ENCODE results near the gene GPR84.

The GPR84 gene

DNA sequence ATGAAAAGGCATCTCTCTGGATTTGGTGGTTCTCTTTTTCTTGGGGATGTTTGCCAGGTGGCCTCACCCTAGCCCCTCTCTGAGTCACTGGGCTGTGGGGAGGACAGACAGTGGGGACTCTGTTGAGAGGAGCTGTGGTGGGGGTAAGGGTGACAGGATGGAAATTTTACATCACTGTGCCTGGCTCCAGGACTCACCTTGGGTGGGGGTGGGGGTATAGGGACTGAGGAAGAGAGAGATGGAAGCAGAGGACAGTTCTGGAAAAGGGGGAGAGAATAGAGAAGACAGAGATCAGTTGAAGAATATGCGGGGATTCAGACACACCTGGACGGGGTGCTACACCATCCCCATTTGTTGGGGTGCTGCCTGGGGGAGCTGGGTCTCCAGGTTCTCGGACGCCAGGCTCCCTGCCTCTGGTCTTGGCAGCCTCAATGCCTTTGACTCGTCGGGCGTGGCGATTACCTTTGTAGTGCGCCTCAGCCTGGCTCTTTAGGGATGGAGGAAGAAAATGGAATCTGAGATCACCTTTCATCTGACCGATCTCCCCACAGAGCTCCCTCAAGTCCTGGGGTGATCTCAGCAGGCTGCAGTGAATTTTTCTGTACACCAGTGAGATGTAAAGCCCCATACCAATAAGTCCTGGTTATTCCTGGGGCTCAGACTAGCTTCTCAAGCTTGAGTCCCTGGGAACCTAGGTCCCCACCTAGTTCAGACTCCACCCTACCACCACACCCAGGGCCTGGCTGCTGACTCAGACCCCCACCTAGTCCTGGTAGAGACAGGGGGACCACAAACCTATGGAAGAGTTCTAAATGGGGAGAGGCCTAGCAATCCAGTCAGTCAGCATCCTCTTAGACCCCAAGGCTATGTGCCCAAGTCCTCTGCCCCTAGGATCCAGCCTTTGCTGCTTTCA is 9.6 kb upstream of the GPR84 start:
- no peak for DNase-seq

DNA sequence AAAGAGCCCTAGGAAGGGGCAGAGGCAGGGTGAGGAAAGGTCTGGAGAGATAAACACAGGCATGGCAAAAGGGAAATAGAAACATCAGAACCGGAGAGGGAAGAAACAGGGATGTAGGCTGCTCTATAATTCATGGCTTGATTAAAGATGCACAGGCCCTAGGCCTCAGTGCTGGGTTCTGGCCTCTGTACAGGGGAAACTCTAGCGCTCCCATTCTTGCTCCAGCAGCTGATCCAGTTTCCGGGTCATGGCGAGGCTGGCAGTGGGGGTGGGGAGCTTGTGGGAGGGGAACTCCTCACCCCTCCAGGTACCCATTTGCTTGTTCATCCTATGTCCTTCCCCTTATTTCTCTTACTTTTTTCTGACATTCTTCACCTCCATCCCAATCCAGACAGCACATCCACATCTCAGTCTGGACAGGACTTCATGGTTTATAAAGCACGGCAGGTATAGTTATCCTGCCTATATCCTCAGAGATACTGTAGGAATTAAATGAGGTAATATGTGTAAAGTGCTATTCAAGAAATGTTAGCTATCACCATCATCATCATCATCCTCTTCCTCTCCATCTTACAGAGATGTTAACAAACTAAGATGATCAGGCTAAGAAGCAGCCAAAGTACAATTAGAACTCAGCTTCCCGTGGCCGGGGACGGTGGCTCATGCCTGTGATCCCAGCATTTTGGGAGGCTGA is 8.0 kb upstream of the GPR84 start:
- DNase-seq = no peak

DNA sequence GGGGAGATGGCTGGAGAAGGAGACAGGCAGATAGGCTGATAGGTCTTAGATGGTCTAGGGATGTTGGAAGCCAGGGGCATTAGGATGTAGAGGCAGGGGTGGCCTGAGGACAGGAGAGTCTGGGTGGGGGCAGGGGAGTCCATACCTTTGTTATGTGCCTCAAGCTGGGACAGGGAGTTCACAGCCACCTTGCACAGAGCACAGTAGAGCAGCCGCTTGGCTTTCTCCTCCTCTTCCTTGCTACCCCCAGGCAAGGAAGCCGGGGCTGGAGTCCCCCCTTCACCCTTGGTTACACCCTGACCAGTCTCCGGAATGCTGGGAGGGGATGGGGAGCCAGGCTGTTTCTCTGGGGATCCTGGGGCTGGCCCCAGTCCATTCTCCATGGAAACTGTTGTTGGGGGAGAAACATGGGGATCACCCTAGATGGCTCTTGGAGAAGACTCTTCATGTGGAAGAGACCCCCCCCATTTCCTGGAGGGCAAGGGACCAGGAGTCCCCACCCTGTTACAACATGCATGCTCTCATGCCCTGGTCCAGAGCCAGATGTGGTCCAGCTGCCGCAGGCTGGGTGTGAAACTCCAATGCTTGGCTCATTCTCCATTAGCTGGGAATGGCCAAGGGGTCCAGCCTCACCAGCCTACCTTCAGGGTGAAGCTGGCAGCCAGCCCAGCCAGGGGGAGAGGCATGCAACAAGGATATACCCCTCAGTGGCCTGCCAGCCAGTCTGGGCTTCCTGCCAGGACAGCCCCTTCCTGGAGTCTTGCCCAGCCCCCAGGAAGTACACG is 7.2 kb upstream of the GPR84 start:
- DNase-seq = no peak

DNA sequence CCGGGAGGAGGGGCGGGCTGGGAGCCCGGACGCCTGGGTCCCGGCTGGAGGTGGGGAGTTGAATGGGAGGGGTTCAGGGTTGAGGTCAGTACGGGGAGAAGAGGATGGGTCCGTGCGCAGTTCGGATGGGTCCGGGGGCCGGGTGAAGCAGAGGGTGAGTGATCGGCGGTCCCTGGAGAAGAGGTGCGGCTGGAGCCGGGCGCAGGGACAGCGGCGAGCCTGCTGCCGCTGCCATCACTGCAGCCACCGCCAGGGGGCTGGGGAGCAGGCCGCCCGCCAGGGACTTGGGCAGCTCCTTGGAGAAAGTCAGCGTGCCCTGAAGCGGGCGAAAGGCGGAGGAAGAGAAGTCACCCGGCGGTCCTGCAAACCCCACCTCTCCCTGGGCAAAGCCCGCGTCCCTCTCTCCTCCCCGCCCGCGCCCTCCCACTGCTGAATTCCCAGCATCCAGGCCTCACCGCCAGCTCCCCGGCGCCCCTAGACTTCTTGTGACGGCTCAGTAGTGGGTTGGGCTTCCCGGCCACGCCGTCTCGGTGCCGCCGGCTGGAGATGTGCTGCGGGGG is 6.0 kb upstream of the GPR84 start:
- no peak for DNase-seq

DNA sequence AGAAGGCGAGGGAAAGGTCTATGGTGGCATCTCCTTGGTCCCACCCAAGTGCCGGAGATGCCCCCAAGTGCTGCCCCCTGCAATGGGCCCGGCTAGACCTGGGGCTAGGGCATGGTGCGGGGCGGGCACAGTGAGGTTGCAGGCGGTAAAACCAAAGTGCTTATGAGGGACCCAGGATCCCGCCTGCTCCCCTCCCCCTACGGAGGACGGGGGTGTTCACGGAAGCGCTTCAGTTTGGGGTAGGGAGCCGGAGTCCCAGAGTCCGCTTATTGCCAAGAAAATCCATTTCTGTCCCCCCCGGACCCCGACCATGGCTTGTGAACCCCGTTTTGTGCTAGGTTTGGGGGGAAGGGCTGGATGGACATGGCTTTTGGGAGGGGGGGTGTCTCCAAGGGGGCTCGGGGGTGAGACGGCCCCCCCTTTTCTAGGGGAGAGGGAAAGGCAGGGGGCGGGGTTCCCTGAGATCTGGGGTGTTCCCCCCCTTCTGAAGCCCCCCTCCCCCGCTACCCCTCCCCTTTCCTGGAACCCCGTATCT is 5.4 kb upstream of the GPR84 start:
- DNase-seq = no peak

DNA sequence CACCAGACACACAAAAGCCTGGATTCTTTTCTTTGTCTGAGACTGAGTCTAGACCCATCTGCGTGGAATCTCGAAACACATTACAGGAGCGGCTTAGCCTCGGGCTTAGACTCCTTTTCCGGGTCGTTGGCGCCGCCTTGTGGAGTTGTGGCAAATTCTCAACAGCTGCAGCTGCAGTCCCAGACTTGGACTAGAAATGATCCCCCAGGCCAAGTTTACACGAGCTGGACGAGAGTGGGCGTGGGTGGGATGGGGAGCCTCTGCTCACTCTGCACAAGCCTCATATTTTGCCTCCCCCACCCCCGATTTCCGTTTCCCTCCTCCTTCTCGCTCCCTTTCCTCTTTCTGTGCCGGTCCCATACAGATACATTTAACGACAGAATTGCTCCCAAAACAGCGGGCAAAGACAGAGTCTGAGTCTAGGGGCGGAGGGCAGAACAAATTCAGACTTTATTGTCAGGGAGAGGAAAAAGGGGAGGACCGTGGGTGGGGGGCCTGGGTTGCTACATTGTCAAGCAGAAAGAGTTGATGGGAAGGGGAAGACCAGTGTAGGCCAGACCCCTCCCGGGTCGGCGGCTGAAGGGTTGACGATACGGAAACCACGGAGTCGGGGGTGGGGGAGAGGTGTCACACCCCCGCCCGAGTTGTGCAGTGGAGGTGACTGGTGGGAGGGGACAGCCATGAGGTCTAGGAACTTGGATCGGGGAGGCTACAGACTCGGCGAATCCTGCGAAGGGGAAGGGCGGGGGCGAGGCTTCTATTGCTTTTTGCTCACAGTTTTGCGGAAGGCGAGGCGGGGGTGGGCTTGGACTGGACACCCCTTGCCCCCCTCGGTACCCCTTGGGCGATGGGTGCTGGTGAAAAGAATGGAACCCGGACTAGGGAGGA is 4.7 kb upstream of the GPR84 start:
- DNase-seq = peak; percentile 90

DNA sequence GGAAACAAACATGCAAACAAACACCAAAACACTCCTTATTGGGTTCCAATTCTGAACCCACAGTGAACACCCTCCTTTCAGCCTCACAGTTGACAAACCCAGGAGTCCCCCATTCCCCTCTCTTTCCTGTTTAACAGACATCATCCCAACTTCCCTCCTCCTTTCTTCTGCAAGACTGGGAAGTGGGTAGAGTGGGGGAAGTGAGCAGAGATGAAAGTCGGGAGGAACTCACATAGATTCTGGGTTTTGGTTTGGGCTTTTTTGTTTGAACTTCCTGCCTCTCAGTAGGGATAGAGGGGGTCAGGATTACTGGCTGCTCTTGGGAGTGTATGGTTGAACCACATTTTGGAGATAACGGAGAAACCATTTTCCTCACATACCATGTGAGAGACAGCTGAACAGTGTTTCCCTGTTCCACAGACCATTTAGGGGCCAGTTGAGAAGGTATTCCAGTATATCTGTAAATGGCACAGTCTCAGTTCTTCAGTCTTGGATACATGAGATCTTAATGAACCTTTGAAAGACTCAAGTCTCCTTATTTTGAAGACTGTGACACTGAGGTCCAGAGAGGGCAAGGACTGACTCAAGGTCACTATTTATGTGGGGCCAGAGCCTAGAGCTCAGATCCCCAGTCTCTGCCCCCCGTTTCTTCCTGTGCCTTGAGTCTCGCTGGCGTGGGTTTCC is 3.9 kb upstream of the GPR84 start:
- DNase-seq = no peak

DNA sequence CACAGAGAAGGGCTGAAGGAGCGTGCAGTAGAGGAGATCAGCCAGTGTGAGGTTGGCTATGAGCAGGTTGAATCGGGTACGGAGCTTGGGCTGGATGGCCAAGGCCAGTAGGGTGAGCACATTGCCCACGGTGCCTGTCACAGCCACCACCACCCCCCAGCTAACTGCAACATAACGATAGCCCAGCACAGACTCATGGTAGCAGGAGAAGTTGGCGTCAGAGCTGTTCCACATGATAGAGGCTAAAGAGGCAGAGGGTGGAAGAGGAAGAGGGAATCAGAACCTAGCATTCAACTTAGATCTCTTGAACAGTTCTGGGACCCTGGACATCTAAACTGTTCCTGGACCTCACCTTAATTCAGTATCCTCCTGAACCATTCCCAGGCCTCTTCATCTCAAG is 668 bp downstream of the GPR84 start:
- DNase-seq = no peak

DNA sequence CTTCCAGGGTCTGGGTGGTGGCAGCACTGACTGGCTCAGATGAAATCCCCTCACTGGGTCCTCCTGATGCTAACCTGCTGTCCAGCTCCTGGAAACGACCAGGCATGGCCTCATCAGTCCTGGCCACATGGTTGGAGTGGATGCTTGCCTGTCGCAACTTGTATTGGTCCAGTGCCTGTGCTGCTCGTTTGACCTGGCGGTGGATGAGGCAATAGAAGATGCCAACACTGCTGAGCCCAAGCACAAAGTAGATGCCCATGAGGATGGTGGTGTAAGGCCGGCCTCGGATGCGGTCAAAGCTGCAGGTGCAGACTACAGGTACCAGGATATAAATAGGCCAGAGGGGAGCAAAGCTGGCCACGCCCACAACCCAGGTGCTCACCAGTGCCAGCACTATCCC is 1.2 kb downstream of the GPR84 start:
- DNase-seq = no peak

DNA sequence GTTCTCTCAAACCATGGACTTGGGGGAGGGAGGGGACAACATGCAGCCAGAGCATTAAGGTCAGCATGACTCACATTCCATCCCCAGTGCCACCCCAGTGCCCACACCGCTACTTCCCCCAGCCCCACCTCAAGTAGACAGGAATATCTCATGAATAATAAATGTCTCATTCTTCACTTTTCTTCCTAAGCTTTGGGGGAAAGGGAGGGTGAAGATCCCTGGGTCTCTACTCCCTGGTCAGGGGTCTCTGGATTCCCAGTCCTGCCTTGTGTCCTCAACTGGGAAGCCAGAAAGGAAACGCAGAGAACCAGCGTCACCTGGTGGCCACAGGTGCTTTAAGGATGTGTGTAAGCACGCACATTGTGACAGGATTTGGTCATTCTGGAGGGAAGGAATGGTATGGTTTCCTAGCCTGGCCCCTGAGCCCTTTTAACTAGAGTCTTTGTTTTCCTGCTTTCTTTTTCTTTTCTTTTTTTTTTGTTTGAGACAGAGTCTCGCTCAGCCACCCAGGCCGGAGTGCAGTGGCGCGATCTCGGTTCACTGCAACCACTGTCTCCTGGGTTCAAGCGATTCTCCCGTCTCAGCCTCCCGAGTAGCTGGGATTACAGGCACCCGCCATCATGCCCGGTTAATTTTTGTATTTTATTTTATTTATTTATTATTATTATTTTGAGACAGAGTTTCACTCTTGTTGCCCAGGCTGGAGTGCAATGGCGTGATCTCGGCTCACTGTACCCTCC is 3.4 kb downstream of the GPR84 start:
- DNase-seq = peak; percentile 41

DNA sequence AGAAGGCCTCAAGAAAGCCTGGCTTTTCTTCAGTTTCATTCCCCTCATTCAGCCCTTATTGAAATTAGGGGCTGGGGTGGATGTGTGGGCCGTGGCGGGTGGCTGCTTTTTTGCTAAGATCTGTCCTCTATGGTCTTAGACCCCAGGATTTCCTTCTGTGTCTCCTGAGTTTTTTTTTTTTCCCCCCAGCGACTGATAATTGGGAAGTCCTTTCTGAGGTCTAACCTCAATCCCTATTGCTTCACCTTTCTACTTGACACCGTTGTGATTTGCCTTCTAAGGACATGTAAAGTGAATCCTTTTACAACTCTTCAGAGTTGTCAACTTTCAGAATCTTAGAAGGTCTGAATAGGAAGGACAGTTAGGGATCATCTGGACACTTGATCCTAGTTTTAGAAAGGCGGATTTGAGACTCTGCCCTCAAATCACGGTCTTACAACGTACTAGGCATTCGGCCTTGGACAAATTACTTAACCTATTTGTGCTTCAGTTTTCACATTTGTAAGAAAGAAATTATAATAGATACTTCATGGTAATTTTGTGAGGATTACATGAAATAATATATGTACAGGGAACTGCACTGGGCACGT is 4.4 kb downstream of the GPR84 start:
- no peak for DNase-seq

DNA sequence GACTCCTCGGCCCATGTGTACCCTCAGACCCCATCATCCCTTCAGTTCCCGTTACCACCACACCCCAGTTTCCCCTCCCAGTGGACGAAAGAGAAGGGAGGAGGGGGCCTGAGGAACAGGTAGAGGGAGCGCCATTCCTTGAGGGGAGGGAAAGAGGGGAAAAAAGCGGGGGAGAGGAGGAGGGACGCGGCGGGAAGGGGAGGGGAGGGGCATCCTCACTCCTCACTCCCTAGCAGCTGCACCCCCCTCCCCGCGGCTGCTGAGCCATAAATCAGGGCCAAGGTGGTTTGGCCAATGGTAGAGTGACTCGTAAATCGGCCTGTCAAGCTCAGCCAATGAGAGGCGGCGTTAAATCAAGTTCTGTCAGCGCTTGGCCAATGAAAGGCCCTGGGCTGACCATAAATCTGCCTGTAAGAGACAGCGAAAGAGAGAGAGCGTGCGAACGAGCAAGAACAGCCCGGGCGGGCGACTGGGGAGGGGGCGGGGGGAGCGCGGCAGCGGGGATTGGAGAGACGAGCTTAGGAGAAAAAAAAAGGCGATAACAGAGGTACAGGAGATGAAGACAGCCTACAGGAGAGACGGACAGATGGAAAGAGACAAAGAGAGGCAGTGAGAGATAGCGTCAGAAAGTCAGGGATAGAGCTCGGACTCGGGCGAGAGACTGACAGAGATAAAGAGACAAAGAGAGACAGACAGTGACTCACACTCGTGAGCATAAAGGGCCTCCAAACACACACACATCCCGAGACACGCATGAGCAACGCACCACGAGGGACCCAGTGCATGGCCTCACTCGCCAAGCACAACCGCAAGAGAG is 5.1 kb downstream of the GPR84 start:
- peak; percentile 94 for DNase-seq

DNA sequence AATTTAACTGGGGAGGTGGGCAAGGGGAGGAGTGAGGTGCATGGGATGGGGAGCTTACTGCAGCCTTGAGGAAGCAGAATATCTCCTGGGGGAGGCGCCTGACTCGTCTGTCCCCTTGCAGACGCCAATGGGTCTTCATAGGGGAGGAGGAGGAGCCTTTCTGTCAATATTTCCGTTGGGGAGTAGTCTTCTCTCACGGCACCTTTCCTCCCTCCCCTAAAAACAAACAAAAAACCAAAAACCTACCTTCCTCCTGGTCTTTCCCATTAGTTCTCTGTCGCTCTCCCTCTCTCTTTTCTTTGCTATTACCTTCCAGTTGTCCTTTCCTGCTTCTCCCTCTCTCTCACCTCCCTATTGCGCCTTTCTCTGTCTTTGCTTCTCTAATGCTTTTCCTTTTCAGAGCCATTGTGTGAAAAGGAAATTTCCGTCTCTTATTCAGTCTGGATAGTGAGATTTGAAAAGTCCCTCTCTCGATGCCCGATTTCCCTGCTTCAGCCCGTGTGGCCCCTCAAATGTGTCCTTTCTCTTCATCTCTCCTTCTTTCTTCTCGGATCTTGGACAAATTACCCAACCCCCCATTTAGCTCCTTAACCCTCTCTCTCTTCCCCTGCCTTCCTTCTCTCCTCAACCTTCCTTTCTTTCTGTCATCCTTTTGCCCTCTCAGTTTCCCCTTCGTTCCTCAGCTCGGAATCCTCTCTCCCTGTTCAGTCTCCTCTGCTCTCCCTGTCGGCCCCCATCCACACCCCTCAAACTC is 5.9 kb downstream of the GPR84 start:
- DNase-seq = peak; percentile 25

DNA sequence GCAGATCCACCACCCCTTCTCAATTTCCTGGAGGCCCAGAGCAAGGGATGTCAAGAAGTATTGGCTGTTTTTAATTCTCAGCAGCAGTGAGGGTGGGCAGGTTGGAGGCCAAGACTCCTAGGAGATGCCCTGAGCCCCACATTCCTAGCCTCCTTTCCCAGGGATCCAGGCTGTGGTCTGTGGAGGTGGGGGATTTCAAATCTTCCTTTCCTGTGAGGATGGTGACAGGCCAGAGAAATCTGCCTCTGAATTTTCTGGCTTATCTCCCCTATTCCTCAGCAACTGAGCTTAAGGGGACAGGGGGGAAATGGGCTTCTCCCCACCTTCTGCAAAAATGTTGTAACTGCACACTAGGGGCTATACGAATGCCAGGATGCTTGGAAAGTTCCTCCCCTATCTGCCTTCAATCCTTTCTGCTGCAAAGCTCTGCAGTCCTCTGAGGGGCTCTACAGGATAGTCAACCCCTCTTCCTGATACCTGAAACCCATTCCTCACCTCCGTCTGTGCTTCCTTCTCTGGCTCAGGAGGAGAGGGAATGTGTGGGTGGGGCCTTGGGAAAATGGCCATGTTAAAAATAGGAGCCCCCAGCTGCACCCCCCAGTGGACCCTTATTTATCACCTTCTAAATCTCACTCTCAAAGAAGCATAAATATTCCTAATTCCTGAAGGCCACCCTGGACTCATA is 6.6 kb downstream of the GPR84 start:
- no peak for DNase-seq

DNA sequence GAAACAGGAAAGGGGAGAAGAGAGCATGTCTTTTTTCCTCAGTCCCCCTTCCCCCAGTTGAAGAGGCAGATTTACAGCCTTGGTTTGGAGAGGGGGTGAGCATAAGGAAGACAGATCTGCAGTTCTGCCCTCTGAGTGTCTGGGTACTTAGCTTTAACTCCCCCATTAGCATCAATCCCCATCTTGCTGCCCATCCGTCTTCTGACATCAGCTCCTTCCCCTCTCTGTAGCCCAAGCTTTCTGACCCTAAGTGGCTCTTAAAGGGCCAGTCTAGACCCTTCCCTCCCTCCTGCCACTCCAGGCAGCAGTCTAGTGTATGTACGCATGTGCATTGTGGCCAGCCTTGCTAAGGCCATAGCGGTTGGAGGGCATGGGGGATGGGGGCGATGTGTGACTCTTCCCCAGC is 7.3 kb downstream of the GPR84 start:
- no peak for DNase-seq

DNA sequence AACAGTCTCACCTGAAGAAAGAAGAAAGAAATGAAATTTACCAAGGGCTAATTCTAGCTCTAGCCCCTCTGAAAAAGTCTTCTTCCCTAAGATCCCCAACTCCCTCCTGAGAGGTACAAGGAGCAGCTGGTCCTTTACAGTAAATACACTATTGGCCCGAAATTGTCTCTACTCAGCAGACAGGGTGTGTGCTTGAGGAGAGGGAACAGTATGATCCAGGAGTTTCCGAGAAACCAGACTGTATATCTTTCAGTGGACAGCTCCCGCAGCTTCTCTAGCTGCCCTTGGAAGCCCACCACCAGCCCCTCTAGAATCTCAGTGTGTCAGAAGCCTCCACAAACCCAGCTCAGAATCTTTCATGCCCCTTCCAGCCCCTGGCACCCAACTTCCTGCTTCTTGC is 8.1 kb downstream of the GPR84 start:
- no peak for DNase-seq

DNA sequence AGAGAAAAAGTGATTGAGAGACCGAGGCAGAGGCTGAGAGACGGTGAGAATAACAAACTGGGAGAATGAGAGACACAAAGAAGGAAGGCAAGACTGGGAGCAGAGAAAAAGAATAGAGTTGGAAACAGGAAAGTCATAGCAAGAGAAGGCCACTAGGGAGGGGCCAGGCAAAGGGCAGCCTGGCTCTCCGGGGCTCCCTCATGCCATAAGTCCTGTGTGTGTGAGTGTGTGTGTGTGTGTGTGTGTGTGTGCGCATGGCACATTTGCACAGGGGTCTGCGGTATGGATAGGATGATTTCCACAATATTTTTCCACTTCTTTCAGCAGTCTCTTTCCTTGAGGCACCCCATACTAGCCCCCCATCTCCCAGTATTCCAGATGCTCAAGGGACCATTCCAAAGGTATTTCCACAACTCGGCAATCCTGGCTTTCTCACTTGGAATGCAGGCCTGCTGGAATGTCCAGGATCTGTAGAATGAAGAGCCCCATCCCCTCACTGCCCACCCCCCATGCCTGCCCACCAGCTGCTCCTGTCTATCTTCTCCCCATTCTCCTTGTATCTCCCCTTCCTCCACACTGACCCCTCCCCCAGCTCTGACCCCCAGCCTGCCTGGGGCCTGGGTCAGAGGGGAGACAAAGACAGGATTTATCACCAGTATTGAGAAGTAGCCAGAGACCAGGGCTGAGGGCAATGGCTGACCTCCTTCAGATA is 9.0 kb downstream of the GPR84 start:
- no peak for DNase-seq
